ENCODE data around the gene IL2RA.
"Not testable (repeated sequence)": the region's sequence is repeated elsewhere in the genome, so short reads cannot be mapped to it uniquely, and the experiment has no call there.

Gene IL2RA

GRCh38 chr10:6045314-6045848 lies 16.8 kb downstream of the IL2RA start:
- no peak for FAIRE-seq
- no peak for DNase-seq (ENCODE audit: insufficient read length, low spot score)
- TF ChIP-seq, protein P1, sequence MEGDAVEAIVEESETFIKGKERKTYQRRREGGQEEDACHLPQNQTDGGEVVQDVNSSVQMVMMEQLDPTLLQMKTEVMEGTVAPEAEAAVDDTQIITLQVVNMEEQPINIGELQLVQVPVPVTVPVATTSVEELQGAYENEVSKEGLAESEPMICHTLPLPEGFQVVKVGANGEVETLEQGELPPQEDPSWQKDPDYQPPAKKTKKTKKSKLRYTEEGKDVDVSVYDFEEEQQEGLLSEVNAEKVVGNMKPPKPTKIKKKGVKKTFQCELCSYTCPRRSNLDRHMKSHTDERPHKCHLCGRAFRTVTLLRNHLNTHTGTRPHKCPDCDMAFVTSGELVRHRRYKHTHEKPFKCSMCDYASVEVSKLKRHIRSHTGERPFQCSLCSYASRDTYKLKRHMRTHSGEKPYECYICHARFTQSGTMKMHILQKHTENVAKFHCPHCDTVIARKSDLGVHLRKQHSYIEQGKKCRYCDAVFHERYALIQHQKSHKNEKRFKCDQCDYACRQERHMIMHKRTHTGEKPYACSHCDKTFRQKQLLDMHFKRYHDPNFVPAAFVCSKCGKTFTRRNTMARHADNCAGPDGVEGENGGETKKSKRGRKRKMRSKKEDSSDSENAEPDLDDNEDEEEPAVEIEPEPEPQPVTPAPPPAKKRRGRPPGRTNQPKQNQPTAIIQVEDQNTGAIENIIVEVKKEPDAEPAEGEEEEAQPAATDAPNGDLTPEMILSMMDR (IDR thresholded peaks at IDR 0.05; ENCODE audit: insufficient read depth, missing control alignments): no peak

- no peak for FAIRE-seq
- no peak for DNase-seq (ENCODE audit: insufficient read length, low spot score)
Measured at GRCh38 chr10:6044751-6045313, 17.3 kb downstream of the IL2RA start.

GRCh38 chr10:6044060-6044459 lies 18.1 kb downstream of the IL2RA start:
- DNase-seq (ENCODE audit: insufficient read length, low spot score) (no peak), FAIRE-seq (no peak)
- TF ChIP-seq, protein P1 (IDR thresholded peaks at IDR 0.05; ENCODE audit: insufficient read depth, missing control alignments): no peak

More at GRCh38 chr10:6044751-6045313, 17.3 kb downstream of the IL2RA start:
- TF ChIP-seq, protein P1 (IDR thresholded peaks at IDR 0.05; ENCODE audit: insufficient read depth, missing control alignments): no peak

- DNase-seq (ENCODE audit: insufficient read length, low spot score); FAIRE-seq: not testable (repeated sequence)
Measured at GRCh38 chr10:6043377-6043776, 18.8 kb downstream of the IL2RA start.

DNA sequence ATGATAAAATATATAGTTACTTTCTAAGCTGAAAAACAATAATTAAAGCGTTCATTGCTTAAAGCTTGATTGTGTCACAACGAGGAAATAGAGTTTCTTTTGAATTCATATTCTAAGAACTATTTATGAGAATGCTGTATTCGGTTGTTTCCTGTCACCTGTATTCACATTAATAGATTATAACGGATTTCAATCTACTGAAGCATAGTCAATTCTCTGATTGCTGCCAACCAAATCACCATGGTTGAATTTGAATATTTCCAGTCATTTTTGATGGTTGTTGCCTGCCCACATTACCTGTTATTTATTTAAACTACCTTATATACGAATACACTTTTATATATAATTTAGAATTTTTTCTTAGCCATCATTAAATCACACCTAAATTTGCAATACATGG lies 22.0 kb downstream of the IL2RA start:
- TF ChIP-seq, protein P1 (IDR thresholded peaks at IDR 0.05; ENCODE audit: insufficient read depth, missing control alignments): no peak
- FAIRE-seq (no peak), DNase-seq (ENCODE audit: insufficient read length, low spot score) (no peak)

GRCh38 chr10:6039711-6040110 lies 22.5 kb downstream of the IL2RA start:
- TF ChIP-seq, protein P1 (IDR thresholded peaks at IDR 0.05; ENCODE audit: insufficient read depth, missing control alignments): no peak
- FAIRE-seq: no peak

GRCh38 chr10:6038071-6038631 lies 24.0 kb downstream of the IL2RA start:
- no peak for DNase-seq (ENCODE audit: insufficient read length, low spot score)
- TF ChIP-seq, protein P1 (IDR thresholded peaks at IDR 0.05; ENCODE audit: insufficient read depth, missing control alignments): no peak
- no peak for FAIRE-seq

More at GRCh38 chr10:6039711-6040110, 22.5 kb downstream of the IL2RA start:
- DNase-seq (ENCODE audit: insufficient read length, low spot score): no peak
